GM21526 (cell line): ENCODE measurements around the gene PITX1.

Source experiments
- ATAC-seq: cut with Tn5 transposase; IDR thresholded peaks from one replicate; pipeline ENCODE4 v1.9.1; 2021; ENCODE audit warnings: moderate library complexity; ENCODE audit not compliant: unreplicated experiment, low FRiP score

The PITX1 gene

GRCh38 chr5:135062216-135063055, 28.4 kb upstream of the PITX1 start:
- ATAC-seq: no peak

GRCh38 chr5:135061001-135061400, 27.0 kb upstream of the PITX1 start:
- ATAC-seq: no peak

GRCh38 chr5:135060021-135060420, 26.0 kb upstream of the PITX1 start:
- no peak for ATAC-seq

GRCh38 chr5:135059000-135059923, 25.2 kb upstream of the PITX1 start:
- ATAC-seq: no peak

GRCh38 chr5:135058331-135058732, 24.3 kb upstream of the PITX1 start:
- ATAC-seq: no peak

- no peak for ATAC-seq
Observed at GRCh38 chr5:135057233-135057632, 23.2 kb upstream of the PITX1 start.

GRCh38 chr5:135056316-135057030, 22.4 kb upstream of the PITX1 start:
- ATAC-seq: no peak

- no peak for ATAC-seq
Observed at GRCh38 chr5:135055396-135055795, 21.4 kb upstream of the PITX1 start.

- ATAC-seq: no peak
Observed at GRCh38 chr5:135054546-135054945, 20.5 kb upstream of the PITX1 start.

GRCh38 chr5:135053989-135054388, 20.0 kb upstream of the PITX1 start:
- no peak for ATAC-seq

GRCh38 chr5:135053278-135053677, 19.2 kb upstream of the PITX1 start:
- peak; percentile 81 for ATAC-seq

GRCh38 chr5:135052511-135053145, 18.6 kb upstream of the PITX1 start:
- ATAC-seq: peak; percentile 9

GRCh38 chr5:135051872-135052271, 17.8 kb upstream of the PITX1 start:
- ATAC-seq: no peak

- ATAC-seq: no peak
Observed at GRCh38 chr5:135051399-135051798, 17.4 kb upstream of the PITX1 start.

GRCh38 chr5:135050244-135050767, 16.3 kb upstream of the PITX1 start:
- no peak for ATAC-seq

- ATAC-seq: no peak
Observed at GRCh38 chr5:135048930-135049329, 14.9 kb upstream of the PITX1 start.

- ATAC-seq: no peak
Observed at GRCh38 chr5:135048286-135048685, 14.3 kb upstream of the PITX1 start.

GRCh38 chr5:135047347-135047695, 13.3 kb upstream of the PITX1 start:
- ATAC-seq: no peak

- ATAC-seq: no peak
Observed at GRCh38 chr5:135046661-135047346, 12.8 kb upstream of the PITX1 start.

- no peak for ATAC-seq
Observed at GRCh38 chr5:135045488-135045887, 11.5 kb upstream of the PITX1 start.
